Ovary (tissue), 3 donors: ENCODE data around the gene HRH2.

Source experiments
- POLR2A ChIP-seq: fragments of 450-650 bp; IDR thresholded peaks from one replicate; pipeline ENCODE4 v1.6.1; 2017; ENCODE audit warnings: antibody characterized with exemption, mild to moderate bottlenecking, moderate library complexity
- TF ChIP-seq, protein P1 (sequence below), 3 donors: fragments of 450-650 bp in 2 of 3; fragments of 200-600 bp in 1 of 3; IDR thresholded peaks; one replicate each; pipeline versions ENCODE4 v1.5.1 to v1.8.0; 2016 to 2022; ENCODE audit warnings: antibody characterized with exemption in 3 of 3, mild to moderate bottlenecking in 1 of 3
- donor health status: DM: no; HTN: no; CAD: no.

DNA sequence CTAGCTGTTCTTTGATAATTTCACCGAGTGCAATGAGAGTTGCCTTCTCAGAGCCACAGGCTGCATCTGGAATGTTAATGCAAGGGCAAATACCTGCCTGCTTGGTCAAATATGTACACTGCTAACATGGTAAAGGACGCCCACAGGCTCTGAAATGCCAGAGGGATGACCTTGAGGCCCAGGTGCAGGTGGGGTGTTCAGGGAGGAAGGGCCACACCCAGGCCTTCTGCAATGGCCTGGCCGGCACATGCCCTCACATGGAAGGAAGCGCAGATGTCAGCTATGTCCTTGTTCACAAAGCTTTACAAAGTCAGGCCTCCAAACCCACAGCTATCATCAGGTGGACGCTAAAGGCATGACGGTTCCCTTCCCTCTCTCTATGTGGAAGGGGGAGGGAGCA lies 48.6 kb downstream of the HRH2 start:
- TF ChIP-seq POLR2A = no peak
- TF ChIP-seq, protein P1, sequence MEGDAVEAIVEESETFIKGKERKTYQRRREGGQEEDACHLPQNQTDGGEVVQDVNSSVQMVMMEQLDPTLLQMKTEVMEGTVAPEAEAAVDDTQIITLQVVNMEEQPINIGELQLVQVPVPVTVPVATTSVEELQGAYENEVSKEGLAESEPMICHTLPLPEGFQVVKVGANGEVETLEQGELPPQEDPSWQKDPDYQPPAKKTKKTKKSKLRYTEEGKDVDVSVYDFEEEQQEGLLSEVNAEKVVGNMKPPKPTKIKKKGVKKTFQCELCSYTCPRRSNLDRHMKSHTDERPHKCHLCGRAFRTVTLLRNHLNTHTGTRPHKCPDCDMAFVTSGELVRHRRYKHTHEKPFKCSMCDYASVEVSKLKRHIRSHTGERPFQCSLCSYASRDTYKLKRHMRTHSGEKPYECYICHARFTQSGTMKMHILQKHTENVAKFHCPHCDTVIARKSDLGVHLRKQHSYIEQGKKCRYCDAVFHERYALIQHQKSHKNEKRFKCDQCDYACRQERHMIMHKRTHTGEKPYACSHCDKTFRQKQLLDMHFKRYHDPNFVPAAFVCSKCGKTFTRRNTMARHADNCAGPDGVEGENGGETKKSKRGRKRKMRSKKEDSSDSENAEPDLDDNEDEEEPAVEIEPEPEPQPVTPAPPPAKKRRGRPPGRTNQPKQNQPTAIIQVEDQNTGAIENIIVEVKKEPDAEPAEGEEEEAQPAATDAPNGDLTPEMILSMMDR (IDR thresholded peaks at IDR 0.05) = no peak
